ENCODE measurements around the gene CHAT. TPM values are rescaled to one million over a fixed set of nuclear protein-coding genes. Genes with fewer than 3 reads are reported as not detected.

Gene CHAT
- total RNA-seq, 2 experiments from 2014 or later = not detected

DNA sequence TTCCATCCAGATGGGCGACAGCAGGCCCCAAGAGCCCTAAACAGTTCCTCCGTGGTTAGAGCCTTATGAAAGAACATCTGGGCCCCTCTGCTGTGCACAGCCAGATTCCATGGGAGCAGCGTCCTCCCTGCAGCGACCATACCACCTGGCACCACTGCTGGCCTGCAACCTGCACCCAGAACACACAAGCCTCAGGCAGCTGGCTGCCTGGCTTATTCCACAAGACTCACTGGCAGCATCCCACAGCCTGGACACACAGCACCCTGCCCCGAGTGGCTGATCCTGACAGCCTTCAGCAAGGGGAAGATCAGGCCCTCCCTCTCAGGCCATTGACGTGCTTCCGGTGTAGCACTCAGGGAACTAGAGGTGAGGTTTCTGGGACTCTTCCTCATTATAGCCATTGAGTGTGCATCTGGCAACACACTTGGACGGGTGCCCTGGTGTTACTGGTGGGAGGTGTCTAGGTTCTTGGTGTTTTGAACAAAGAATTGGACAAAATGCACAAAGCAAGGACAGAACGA lies 41.2 kb upstream of the CHAT start:
- intact Hi-C loops (cut with micrococcal nuclease; ENCODE audit: unreplicated experiment) = no loop called here
- no peak for TF ChIP-seq EZH2phosphoT487 (IDR thresholded peaks at IDR 0.05; ENCODE audit: borderline replicate concordance, low read depth, low read length)
- TF ChIP-seq, protein P1, sequence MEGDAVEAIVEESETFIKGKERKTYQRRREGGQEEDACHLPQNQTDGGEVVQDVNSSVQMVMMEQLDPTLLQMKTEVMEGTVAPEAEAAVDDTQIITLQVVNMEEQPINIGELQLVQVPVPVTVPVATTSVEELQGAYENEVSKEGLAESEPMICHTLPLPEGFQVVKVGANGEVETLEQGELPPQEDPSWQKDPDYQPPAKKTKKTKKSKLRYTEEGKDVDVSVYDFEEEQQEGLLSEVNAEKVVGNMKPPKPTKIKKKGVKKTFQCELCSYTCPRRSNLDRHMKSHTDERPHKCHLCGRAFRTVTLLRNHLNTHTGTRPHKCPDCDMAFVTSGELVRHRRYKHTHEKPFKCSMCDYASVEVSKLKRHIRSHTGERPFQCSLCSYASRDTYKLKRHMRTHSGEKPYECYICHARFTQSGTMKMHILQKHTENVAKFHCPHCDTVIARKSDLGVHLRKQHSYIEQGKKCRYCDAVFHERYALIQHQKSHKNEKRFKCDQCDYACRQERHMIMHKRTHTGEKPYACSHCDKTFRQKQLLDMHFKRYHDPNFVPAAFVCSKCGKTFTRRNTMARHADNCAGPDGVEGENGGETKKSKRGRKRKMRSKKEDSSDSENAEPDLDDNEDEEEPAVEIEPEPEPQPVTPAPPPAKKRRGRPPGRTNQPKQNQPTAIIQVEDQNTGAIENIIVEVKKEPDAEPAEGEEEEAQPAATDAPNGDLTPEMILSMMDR (conservative IDR thresholded peaks at IDR 0.05; ENCODE audit: low read length) = no peak
- CTCF ChIA-PET (ENCODE audit: unreplicated experiment) = no interaction called here
- Histone ChIP-seq H3K27ac (ENCODE audit: low read depth, low read length, poor library complexity, severe bottlenecking) (no peak overlapping the region), H3K4me1 (ENCODE audit: insufficient read depth, low read length, poor library complexity, severe bottlenecking) (no peaks in the 10 kb centered on the region), H2AFZ (ENCODE audit: low read length) (no peak overlapping the region), H4K20me1 (ENCODE audit: insufficient read depth, low read length) (no peaks in the 10 kb centered on the region), H3K79me2 (ENCODE audit: insufficient read depth, low read depth, low read length) (no peaks in the 10 kb centered on the region), H3K9me2 (ENCODE audit: insufficient read depth, low read length) (no peaks in the 10 kb centered on the region), H3K4me2 (ENCODE audit: low read length) (no peak overlapping the region), H3K9me3 (ENCODE audit: low read length) (no peaks in the 10 kb centered on the region), H3K4me3 (ENCODE audit: low read depth, low read length, poor library complexity, severe bottlenecking) (no peak overlapping the region), H3K36me3 (ENCODE audit: insufficient read depth, low read length) (no peaks in the 10 kb centered on the region)
- POLR2A ChIA-PET = no interaction called here
- no TSS peak for BruUV-seq (replicated peaks)
- DNase-seq (ENCODE audit: low spot score) = no peak

DNA sequence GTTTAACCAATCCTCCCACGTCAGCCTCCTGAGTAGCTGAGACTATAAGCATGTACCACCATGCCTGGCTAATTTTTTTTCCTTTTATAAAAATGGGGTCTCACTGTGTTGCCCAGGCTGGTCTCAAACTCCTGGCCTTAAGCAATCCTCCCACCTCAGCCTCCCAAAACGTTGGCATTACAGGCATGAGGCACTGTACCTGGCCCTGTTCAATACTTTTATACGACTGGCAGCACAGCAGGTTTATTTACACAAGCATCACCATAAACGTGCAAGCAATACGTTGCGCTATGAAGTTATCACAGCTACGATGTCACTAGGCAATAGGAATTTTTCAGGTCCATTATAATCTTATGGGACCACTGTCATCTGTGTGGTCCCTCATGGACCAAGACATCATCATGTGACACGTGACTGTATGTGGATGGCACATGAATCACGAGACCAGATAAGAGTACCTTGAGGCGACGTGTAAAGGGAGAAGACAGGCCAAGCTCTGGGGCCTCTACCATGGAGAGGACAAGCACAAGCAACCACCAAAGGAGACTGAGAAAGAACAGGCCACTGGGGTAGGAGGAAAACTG lies 38.3 kb upstream of the CHAT start:
- ChIA-PET CTCF (ENCODE audit: unreplicated experiment) (no interaction called here), POLR2A (no interaction called here)
- Histone ChIP-seq H3K9me2 (ENCODE audit: insufficient read depth, low read length) (no peaks in the 10 kb centered on the region), H2AFZ (ENCODE audit: low read length) (no peak overlapping the region), H3K4me1 (ENCODE audit: insufficient read depth, low read length, poor library complexity, severe bottlenecking) (no peaks in the 10 kb centered on the region), H3K36me3 (ENCODE audit: insufficient read depth, low read length) (no peaks in the 10 kb centered on the region), H3K9me3 (ENCODE audit: low read length) (no peaks in the 10 kb centered on the region), H3K79me2 (ENCODE audit: insufficient read depth, low read depth, low read length) (no peaks in the 10 kb centered on the region), H4K20me1 (ENCODE audit: insufficient read depth, low read length) (no peaks in the 10 kb centered on the region), H3K4me3 (ENCODE audit: low read depth, low read length, poor library complexity, severe bottlenecking) (no peak overlapping the region), H3K27ac (ENCODE audit: low read depth, low read length, poor library complexity, severe bottlenecking) (no peak overlapping the region), H3K4me2 (ENCODE audit: low read length) (no peak overlapping the region)
- intact Hi-C loops (cut with micrococcal nuclease; ENCODE audit: unreplicated experiment) = no loop called here
- no TSS peak for BruUV-seq (replicated peaks)
- TF ChIP-seq EZH2phosphoT487 (IDR thresholded peaks at IDR 0.05; ENCODE audit: borderline replicate concordance, low read depth, low read length) = no peak
- TF ChIP-seq, protein P1 (conservative IDR thresholded peaks at IDR 0.05; ENCODE audit: low read length) = no peak
- no peak for DNase-seq (ENCODE audit: low spot score)

DNA sequence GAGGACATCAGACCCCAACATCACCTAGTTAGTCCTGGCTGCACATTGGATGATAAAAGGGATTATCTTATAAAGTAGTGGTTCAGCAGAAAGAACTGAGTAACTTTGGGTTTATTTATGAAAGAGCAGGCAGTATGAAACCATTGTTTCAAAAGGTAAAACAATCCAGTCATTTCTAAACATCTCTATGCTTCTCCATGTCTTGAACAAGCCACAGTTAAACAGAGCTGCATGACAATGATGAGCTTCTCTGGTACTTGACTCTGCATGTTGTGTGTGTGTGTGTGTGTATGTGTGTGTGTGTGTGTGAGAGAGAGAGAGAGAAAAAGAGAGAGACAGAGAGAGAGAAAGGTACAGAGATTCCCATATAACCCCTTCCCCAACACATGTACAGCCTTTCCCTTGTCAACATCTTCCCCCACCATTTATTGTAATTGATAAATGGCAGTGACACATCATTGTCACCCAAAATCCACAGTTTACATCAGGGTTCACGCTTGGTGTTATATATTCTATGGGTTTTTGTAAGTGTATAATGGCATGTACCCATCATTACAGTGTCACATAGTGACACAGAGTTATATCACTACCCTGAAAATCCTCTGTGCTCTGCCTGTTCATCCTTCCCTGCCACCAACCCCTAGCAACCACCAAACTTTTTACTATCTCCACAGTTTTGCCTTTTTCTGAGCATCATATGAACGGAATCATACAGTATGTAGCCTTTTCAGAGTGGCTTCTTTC lies 36.5 kb upstream of the CHAT start:
- intact Hi-C loops (cut with micrococcal nuclease; ENCODE audit: unreplicated experiment) = no loop called here
- Histone ChIP-seq H3K4me1 (ENCODE audit: insufficient read depth, low read length, poor library complexity, severe bottlenecking) (no peaks in the 10 kb centered on the region), H4K20me1 (ENCODE audit: insufficient read depth, low read length) (no peaks in the 10 kb centered on the region), H3K4me3 (ENCODE audit: low read depth, low read length, poor library complexity, severe bottlenecking) (no peak overlapping the region), H3K9me2 (ENCODE audit: insufficient read depth, low read length) (no peaks in the 10 kb centered on the region), H2AFZ (ENCODE audit: low read length) (no peak overlapping the region), H3K79me2 (ENCODE audit: insufficient read depth, low read depth, low read length) (no peaks in the 10 kb centered on the region), H3K36me3 (ENCODE audit: insufficient read depth, low read length) (no peaks in the 10 kb centered on the region), H3K27ac (ENCODE audit: low read depth, low read length, poor library complexity, severe bottlenecking) (no peak overlapping the region), H3K4me2 (ENCODE audit: low read length) (no peak overlapping the region), H3K9me3 (ENCODE audit: low read length) (no peaks in the 10 kb centered on the region)
- TF ChIP-seq EZH2phosphoT487 (IDR thresholded peaks at IDR 0.05; ENCODE audit: borderline replicate concordance, low read depth, low read length) = no peak
- TF ChIP-seq, protein P1 (conservative IDR thresholded peaks at IDR 0.05; ENCODE audit: low read length) = no peak
- BruUV-seq (replicated peaks) = no TSS peak
- POLR2A ChIA-PET = interaction anchor here (0.7 kb wide), 1 partner anchor 27 kb away, joined by 4 read pairs; no protein-coding TSS in a partner anchor
- CTCF ChIA-PET (ENCODE audit: unreplicated experiment) = no interaction called here
- no peak for DNase-seq (ENCODE audit: low spot score)

Measured in OCI-LY7 (cell line).